UCSD-AML1 (cell line): ENCODE measurements around the gene PATL2.
A peak's percentile ranks its signal among the peaks of the same experiment; 100 is the strongest.
"Not testable (repeated sequence)": the region's sequence is repeated elsewhere in the genome, so short reads cannot be mapped to it uniquely, and the experiment has no call there.

Experiments used
- DNase-seq: peaks from one replicate; lab custom pipeline; 2025; ENCODE audit not compliant: unreplicated experiment; lab: John Stamatoyannopoulos, UW

The PATL2 gene

DNA sequence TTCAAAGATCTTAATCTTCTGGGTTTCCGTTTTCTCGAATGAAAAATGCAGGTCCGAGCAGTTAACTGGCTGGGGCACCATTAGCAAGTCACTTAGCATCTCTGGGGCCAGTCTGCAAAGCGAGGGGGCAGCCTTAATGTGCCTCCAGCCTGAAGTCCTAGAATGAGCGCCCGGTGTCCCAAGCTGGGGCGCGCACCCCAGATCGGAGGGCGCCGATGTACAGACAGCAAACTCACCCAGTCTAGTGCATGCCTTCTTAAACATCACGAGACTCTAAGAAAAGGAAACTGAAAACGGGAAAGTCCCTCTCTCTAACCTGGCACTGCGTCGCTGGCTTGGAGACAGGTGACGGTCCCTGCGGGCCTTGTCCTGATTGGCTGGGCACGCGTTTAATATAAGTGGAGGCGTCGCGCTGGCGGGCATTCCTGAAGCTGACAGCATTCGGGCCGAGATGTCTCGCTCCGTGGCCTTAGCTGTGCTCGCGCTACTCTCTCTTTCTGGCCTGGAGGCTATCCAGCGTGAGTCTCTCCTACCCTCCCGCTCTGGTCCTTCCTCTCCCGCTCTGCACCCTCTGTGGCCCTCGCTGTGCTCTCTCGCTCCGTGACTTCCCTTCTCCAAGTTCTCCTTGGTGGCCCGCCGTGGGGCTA is at the start of gene PATL2, which contains the start of gene B2M:
Gene PATL2 (minus strand): TSS at position 228 of the 647 bp plus-strand sequence. CDS start 34,833 bp downstream, outside the sequence.
Gene B2M (plus strand): TSS at position 422 of the 647 bp plus-strand sequence. CDS start 30 bp downstream, at position 452.
- DNase-seq = peak; percentile 95

DNA sequence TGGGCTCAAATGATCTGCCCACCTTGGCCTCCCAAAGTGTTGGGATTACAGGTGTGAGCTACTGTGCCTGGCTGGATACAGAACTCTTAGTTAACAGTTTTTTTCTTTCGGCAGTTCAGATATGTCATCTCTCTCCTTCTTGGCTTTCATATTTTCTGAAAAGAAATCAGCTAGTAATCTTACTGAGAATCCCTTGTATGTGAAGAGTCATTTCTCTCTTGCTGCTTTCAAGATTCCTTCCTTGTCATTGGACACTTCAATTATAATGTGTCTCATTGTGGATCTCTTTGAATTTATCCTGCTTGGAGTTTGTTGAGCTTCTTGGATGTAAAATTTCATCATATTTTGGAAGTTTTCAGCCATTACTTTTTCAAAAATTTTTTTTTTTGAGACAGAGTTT is 42.2 kb upstream of the PATL2 start:
- DNase-seq = no peak

DNA sequence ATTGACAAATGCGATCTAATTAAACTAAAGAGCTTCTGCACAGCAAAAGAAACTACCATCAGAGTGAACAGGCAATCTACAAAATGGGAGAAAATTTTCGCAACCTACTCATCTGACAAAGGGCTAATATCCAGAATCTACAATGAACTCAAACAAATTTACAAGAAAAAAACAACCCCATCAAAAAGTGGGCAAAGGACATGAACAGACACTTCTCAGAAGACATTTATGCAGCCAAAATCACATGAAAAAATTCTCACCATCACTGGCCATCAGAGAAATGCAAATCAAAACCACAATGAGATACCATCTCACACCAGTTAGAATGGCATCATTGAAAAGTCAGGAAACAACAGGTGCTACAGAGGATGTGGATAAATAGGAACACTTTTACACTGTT is 32.3 kb upstream of the PATL2 start:
- DNase-seq = not testable (repeated sequence)

DNA sequence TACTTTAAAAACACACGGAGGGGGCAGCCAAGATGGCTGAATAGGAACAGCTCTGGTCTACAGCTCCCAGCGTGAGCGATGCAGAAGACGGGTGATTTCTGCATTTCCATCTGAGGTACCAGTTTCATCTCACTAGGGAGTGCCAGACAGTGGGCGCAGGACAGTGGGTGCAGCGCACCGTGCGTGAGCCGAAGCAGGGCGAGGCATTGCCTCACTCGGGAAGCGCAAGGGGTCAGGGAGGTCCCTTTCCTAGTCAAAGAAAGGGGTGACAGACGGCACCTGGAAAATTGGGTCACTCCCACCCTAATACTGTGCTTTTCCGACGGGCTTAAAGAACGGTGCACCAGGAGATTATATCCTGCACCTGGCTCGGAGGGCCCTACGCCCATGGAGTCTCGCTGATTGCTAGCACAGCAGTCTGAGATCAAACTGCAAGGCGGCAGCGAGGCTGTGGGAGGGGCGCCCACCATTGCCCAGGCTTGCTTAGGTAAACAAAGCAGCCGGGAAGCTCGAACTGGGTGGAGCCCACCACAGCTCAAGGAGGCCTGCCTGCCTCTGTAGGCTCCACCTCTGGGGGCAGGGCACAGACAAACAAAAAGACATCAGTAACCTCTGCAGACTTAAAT is 28.2 kb upstream of the PATL2 start:
- not testable (repeated sequence) for DNase-seq

GRCh38 chr15:44738340-44738984 is 27.3 kb upstream of the PATL2 start:
- DNase-seq = no peak

- no peak for DNase-seq
Measured at GRCh38 chr15:44736181-44736765, 25.1 kb upstream of the PATL2 start, which contains the start of gene TRIM69. Gene TRIM69 (plus strand): TSS chr15:44736528. CDS start chr15:44736705, 177 bp downstream.

GRCh38 chr15:44735482-44736180 is 24.5 kb upstream of the PATL2 start:
- peak; percentile 26 for DNase-seq

GRCh38 chr15:44734839-44735481 is 23.8 kb upstream of the PATL2 start:
- DNase-seq = no peak

GRCh38 chr15:44729408-44730127 is 18.4 kb upstream of the PATL2 start:
- DNase-seq = peak; percentile 66

GRCh38 chr15:44728576-44729407 is 17.7 kb upstream of the PATL2 start:
- DNase-seq = peak; percentile 94

DNA sequence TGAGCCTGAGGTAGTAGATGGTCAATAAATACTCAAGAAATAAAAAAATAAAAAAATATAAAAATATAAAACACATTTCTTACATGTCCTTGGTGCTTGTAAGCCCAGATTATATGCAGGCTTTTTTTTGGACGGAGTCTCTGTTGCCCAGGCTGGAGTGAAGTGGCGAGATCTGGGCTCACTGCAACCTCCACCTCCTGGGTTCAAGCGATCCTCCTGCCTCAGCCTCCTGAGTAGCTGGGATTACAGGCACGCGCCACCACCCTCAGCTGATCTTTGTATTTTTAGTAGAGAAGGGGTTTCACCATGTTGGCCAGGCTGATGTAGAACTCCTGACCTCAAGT is 17.1 kb upstream of the PATL2 start:
- not testable (repeated sequence) for DNase-seq

DNA sequence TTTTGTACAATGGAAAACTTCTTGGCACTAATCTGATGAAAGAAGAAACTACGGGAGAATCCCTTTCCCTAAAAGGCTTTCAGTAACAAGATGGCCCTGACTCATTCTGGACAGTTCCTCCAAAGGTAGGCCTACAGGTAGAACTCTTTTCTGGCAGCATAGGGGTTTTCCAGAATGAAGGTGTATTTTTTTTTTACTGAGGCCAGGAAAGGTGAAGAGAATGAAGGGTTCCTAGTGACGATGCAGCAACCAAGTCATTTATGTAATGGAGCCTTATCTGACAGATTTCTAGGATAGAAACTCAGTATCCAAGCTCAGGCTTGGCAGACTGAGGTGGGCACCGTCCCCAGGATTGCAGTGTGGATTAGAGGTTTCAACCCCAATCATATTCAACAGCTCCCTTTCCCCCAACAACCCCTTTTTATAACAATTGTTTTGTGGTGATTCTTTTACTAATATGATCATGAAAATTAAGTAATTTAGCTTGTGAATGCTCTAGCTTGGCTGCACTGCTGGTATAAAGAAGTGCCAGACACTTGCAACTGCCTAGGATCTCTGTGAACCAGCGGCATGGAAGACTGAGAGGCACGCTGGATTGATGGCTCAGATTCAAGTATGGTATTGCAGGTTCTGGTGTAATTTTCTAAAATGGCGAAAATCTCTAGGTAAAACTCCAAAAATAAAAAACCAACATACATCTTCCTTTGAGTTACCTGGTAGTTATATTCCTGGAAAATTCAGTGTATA is 16.5 kb upstream of the PATL2 start:
- no peak for DNase-seq

- peak; percentile 57 for DNase-seq
Measured at GRCh38 chr15:44726568-44727484, 15.7 kb upstream of the PATL2 start.

DNA sequence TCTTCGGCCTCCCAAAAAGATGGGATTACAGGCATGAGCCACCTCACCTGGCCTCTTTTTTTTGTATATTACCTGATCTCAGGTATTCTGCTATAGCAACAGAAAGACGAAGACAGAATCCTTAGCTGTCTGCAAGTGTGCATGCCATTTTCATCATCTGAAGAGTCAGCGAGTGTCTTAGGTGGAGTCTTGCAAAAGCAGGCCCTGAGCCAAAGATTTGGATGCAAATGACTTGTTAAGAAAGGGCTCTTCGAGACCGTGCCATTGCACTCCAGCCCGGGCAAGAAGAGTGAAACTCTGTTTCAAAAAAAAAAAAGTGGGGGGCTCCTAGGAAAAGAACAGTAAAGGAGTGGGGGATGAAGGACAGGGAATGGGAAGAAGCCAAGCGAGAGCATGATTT is 15.0 kb upstream of the PATL2 start:
- no peak for DNase-seq

DNA sequence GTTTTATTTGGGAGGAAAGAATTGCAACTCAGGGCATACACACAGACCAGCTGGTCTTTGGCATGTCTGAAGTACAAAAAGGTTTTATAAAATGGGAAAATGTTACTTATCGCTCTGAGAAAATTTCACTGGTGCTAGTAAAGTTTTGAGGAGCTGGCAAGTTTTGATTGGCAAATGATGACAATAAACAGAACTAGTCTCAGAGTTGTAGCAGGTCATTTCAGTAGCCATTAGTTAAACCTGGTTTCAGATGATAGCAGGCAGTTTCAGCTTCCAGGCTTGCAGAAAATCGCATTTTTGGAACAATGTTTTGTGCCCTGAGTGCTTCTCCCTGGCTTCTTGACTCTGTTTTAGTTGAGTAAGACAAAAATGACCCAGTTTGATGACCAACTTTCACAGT is 10.9 kb upstream of the PATL2 start:
- DNase-seq = no peak

DNA sequence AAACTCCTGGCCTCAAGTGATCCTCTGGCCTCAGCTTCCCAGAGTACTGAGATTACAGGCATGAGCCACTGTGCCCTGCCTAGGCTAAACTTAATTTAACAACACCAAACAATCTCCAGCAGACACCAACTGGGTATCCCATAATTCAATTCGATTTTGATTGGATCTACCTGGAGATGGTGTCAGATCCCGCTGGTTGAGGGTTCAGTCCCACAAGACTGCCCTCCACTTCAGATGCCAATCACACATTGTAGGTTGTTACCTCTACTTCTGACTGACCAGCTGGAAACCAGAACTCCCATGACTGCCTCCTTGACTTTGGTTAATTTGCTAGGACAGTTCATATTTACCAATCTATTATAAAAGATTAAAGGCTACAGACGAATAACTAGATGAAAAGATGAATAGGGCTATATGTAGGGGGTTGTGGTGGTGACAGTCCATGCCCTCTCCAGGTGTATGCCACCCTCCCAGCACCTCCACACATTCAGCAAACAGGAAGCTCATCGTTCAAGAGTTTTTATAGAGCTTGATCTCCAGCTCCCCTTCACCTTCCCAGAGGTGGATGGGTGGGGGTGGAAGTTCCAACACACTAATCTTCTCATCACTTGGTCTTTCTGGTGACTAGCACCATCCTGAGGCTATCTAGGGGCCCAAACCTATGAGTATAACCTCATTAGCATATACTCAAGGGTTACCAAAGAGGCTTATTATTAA is 9.5 kb upstream of the PATL2 start:
- DNase-seq = no peak

DNA sequence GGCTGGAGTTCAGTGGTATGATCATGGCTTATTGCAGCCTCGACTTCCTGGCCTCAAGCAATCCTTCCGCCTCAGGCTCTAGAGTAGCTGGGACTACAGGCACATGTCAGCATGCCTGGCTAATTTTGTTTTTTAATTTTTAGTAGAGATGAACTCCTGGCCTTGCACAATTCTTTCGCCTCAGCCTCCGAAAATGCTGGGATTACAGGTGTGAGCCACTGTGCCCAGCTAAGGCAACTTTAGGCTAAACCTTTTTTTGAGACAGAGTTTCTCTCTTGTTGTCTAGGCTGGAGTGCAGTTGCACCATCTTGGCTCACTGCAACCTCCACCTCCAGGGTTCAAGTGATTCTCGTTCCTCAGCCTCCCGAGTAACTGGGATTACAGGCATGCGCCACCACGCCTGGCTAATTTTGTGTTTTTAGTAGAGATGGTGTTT is 8.9 kb upstream of the PATL2 start:
- peak; percentile 31 for DNase-seq
